Keratinocyte (primary cell): Measurements from ENCODE around the gene GGTLC1. TPM values are rescaled to one million over a fixed set of nuclear protein-coding genes. Genes with fewer than 3 reads are reported as not detected.

Source experiments
- DNase-seq: peaks from one replicate; pipeline ENCODE4 v3.0.0-alpha.2; 2011; ENCODE audit warnings: low read depth, missing footprints, low spot score
- FAIRE-seq: peaks from 2 replicates; lab custom pipeline; 2011; peaks lifted over from hg19 to GRCh38; lab: Jason Lieb, UNC
- H2AFZ ChIP-seq: 2 replicates; pipeline ENCODE4 v1.6.0; 2012; ENCODE audit warnings: low read length, control low read depth, inconsistent platforms; ENCODE audit not compliant: control insufficient read depth
- H3K27ac ChIP-seq: 2 replicates; pipeline ENCODE4 v1.5.1; 2011; ENCODE audit warnings: low read length; ENCODE audit not compliant: control insufficient read depth, insufficient read depth
- H3K27me3 ChIP-seq: 3 replicates; pipeline ENCODE4 v1.6.0; 2011; ENCODE audit warnings: low read length; ENCODE audit not compliant: control insufficient read depth, insufficient read depth; ENCODE audit errors: extremely low read depth
- H3K36me3 ChIP-seq, 2 experiments: 2 replicates in 1 of 2; 3 replicates in 1 of 2; pipeline ENCODE4 v1.5.1; 2011; ENCODE audit warnings: low read length in 2 of 2, mild to moderate bottlenecking in 1 of 2; ENCODE audit not compliant: control insufficient read depth in 2 of 2, insufficient read depth in 2 of 2; ENCODE audit errors: extremely low read depth in 1 of 2
- H3K4me1 ChIP-seq: 3 replicates; pipeline ENCODE4 v1.5.1; 2011; ENCODE audit warnings: low read length; ENCODE audit not compliant: control insufficient read depth, insufficient read depth; ENCODE audit errors: extremely low read depth
- H3K4me2 ChIP-seq: 3 replicates; pipeline ENCODE4 v1.6.0; 2011; ENCODE audit warnings: low read depth, low read length; ENCODE audit not compliant: control insufficient read depth, insufficient read depth; ENCODE audit errors: extremely low read depth
- H3K4me3 ChIP-seq, 3 experiments: fragments of 200-600 bp in 1 of 3; sonication (generic) in 1 of 3; 2 replicates in 2 of 3; 3 replicates in 1 of 3; pipeline ENCODE4 v1.5.1; 2011 to 2016; ENCODE audit warnings: low read length in 3 of 3, mild to moderate bottlenecking in 3 of 3, control low read depth in 2 of 3, inconsistent platforms in 1 of 3, low read depth in 1 of 3, mixed read lengths in 1 of 3, mixed run types in 1 of 3, moderate library complexity in 1 of 3; ENCODE audit not compliant: control insufficient read depth in 2 of 3, insufficient read depth in 2 of 3; ENCODE audit errors: extremely low read depth in 1 of 3
- H3K79me2 ChIP-seq: 2 replicates; pipeline ENCODE4 v1.6.0; 2012; ENCODE audit warnings: low read length; ENCODE audit not compliant: control insufficient read depth, insufficient read depth
- H3K9ac ChIP-seq: 3 replicates; pipeline ENCODE4 v1.6.0; 2011; ENCODE audit warnings: low read length; ENCODE audit not compliant: control insufficient read depth, insufficient read depth; ENCODE audit errors: extremely low read depth
- H3K9me1 ChIP-seq: 3 replicates; pipeline ENCODE4 v1.6.0; 2011; ENCODE audit warnings: low read length; ENCODE audit not compliant: control insufficient read depth, insufficient read depth; ENCODE audit errors: extremely low read depth
- H3K9me3 ChIP-seq: 2 replicates; pipeline ENCODE4 v1.5.1; 2012; ENCODE audit warnings: low read depth, low read length; ENCODE audit not compliant: control insufficient read depth
- H4K20me1 ChIP-seq: 3 replicates; pipeline ENCODE4 v1.6.0; 2011; ENCODE audit warnings: low read length; ENCODE audit not compliant: control insufficient read depth, insufficient read depth; ENCODE audit errors: extremely low read depth
- EZH2 ChIP-seq: IDR thresholded peaks from one replicate; pipeline ENCODE4 v1.6.1; 2012; ENCODE audit warnings: inconsistent platforms, mild to moderate bottlenecking, low read length, moderate library complexity
- dilution Hi-C: fragments of 300-500 bp; cut with MboI; formaldehyde crosslinking; loops from one replicate; pipeline ENCODE4 v1.7.0; 2020; ENCODE audit warnings: low sequenced_read_pairs; ENCODE audit not compliant: extremely low pct_ligation_motif_present
- polyA plus RNA-seq, 5 experiments: library from polyadenylated mRNA; depleted of rRNA in 3 of 5; stranded (reverse) in 3 of 5; stranded (forward) in 1 of 5; unstranded in 1 of 5; fragments of >200 nt; gene quantifications; 1 replicate in 1 of 5; 2 replicates in 3 of 5; 3 replicates in 1 of 5; pipeline versions ENCODE4 v1.2.1 to v1.2.3, GENCODE V29; 2011 to 2012; ENCODE audit warnings: missing spikeins in 2 of 5, low read depth in 1 of 5, low replicate concordance in 1 of 5
- TF ChIP-seq, protein P1 (sequence below), 3 experiments: IDR thresholded peaks in 1 of 3; conservative IDR thresholded peaks in 1 of 3; optimal IDR thresholded peaks in 1 of 3; 2 replicates in 2 of 3; 3 replicates in 1 of 3; pipeline versions ENCODE3 to v1.5.1; 2011; ENCODE audit warnings: low read length in 3 of 3, mild to moderate bottlenecking in 3 of 3, moderate library complexity in 2 of 3, control low read depth in 1 of 3, inconsistent platforms in 1 of 3; ENCODE audit not compliant: insufficient read depth in 2 of 3; ENCODE audit errors: extremely low read depth in 1 of 3

GGTLC1 gene
- polyA plus RNA-seq, 1 donor (not counting 4 experiments of a cell fraction or from before 2014, with no cell fraction given) = not detected

DNA sequence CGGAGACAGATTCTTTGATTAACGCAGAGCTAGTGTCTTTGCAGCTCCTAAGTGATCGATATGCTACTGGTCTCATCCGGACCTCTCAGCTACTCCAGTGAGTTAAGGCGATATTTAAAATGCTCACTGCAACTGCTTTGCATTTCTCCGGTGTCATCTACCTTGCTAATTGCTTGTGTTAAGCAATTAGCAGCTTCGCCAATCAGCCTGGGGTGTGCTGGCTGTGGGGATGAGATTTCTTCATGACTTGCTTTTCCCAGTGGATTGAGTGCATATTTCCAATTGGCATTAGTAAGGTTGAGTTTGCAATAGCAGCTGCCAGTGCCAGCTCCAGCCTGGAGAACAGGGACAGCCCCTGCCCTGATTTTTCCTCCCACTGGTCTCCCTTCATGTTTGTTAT is 18.0 kb upstream of the GGTLC1 start:
- Histone ChIP-seq H2AFZ (no peak overlapping the region), H3K4me2 (no peak overlapping the region), H3K9me1 (no peaks in the 10 kb centered on the region), H4K20me1 (no peaks in the 10 kb centered on the region), H3K36me3 (no peaks in the 10 kb centered on the region), H3K4me3 (no peak overlapping the region), H3K27ac (no peak overlapping the region), H3K9ac (no peak overlapping the region), H3K27me3 (no peaks in the 10 kb centered on the region), H3K4me1 (no peaks in the 10 kb centered on the region), H3K79me2 (no peaks in the 10 kb centered on the region), H3K9me3 (no peaks in the 10 kb centered on the region)
- DNase-seq = no peak
- TF ChIP-seq EZH2 = no peak
- TF ChIP-seq, protein P1, sequence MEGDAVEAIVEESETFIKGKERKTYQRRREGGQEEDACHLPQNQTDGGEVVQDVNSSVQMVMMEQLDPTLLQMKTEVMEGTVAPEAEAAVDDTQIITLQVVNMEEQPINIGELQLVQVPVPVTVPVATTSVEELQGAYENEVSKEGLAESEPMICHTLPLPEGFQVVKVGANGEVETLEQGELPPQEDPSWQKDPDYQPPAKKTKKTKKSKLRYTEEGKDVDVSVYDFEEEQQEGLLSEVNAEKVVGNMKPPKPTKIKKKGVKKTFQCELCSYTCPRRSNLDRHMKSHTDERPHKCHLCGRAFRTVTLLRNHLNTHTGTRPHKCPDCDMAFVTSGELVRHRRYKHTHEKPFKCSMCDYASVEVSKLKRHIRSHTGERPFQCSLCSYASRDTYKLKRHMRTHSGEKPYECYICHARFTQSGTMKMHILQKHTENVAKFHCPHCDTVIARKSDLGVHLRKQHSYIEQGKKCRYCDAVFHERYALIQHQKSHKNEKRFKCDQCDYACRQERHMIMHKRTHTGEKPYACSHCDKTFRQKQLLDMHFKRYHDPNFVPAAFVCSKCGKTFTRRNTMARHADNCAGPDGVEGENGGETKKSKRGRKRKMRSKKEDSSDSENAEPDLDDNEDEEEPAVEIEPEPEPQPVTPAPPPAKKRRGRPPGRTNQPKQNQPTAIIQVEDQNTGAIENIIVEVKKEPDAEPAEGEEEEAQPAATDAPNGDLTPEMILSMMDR (optimal IDR thresholded peaks at IDR 0.05 in 1 of 3, IDR thresholded peaks at IDR 0.05 in 1 of 3, conservative IDR thresholded peaks at IDR 0.05 in 1 of 3; ENCODE audit: extremely low read depth in 1 of 3, insufficient read depth in 2 of 3, low read length in 3 of 3) = no peak
- dilution Hi-C loops = no loop called here
- no peak for FAIRE-seq

DNA sequence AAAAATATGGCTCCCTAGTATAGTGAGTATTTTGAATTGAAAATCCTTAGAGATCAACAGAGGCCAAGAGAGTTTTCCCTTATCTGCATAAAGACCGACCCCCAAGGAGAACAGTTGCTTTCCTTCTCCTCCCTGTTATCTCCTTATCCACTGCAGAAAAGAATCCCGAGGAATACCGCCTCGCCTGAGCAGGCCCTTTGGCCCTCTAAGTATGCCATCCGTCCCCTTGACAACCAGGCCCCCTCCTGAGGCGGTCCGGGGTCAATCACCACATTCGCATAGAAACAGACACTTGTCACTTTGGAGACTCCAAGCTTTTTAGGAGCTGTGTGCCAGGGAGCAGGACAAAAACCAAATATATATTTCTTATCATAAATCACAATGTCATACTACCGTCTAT is 15.9 kb upstream of the GGTLC1 start:
- no peaks in the 10 kb centered on the region for H4K20me1 ChIP-seq
- no peaks in the 10 kb centered on the region for H3K79me2 ChIP-seq
- no peaks in the 10 kb centered on the region for H3K27me3 ChIP-seq
- no peak overlapping the region for H3K9ac ChIP-seq
- FAIRE-seq = no peak
- DNase-seq = no peak
- no peaks in the 10 kb centered on the region for H3K36me3 ChIP-seq
- H3K4me1 ChIP-seq = no peaks in the 10 kb centered on the region
- no peak overlapping the region for H3K4me2 ChIP-seq
- dilution Hi-C loops = no loop called here
- TF ChIP-seq, protein P1 (optimal IDR thresholded peaks at IDR 0.05 in 1 of 3, IDR thresholded peaks at IDR 0.05 in 1 of 3, conservative IDR thresholded peaks at IDR 0.05 in 1 of 3; ENCODE audit: extremely low read depth in 1 of 3, insufficient read depth in 2 of 3, low read length in 3 of 3) = no peak
- no peak for TF ChIP-seq EZH2
- H3K9me1 ChIP-seq = no peaks in the 10 kb centered on the region
- H3K9me3 ChIP-seq = no peaks in the 10 kb centered on the region
- H2AFZ ChIP-seq = no peak overlapping the region
- no peak overlapping the region for H3K4me3 ChIP-seq
- no peak overlapping the region for H3K27ac ChIP-seq
